ENCODE results near the gene FBXO44. TPM values are rescaled to one million over a fixed set of nuclear protein-coding genes. Genes with fewer than 3 reads are reported as not detected.

FBXO44 gene
- total and polyA plus RNA-seq, 10 of the 15 experiments (the other 5 are each of a cell fraction or from before 2014, with no cell fraction given) = 0.77 to 22.4 (median 8.2) TPM

DNA sequence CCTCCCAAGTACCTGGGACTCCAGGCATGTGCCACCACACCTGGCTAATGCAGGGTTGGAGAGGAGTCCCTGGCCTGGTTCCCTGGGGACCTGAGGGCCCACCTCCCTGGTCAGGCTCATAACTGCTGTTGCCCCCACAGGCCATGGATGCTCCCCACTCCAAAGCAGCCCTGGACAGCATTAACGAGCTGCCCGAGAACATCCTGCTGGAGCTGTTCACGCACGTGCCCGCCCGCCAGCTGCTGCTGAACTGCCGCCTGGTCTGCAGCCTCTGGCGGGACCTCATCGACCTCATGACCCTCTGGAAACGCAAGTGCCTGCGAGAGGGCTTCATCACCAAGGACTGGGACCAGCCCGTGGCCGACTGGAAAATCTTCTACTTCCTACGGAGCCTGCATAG lies 13.8 kb downstream of the FBXO44 start:
- DNase-seq (ENCODE audit: low read depth, low spot score) (no peak), FAIRE-seq (no peak), ATAC-seq (no peak)
- Histone ChIP-seq H3K27me3 (replicated peaks in 1 of 2; ENCODE audit: control insufficient read depth in 2 of 2, insufficient read depth in 2 of 2, low read length in 1 of 2) (no peaks in the 10 kb centered on the region), H3K9me3 (replicated peaks; ENCODE audit: control insufficient read depth, insufficient read depth, low read length) (no peaks in the 10 kb centered on the region), H2AFZ (ENCODE audit: control insufficient read depth, low read depth, low read length) (no peak overlapping the region), H3K4me2 (ENCODE audit: control insufficient read depth, insufficient read depth) (no peak overlapping the region), H3K27ac (ENCODE audit: control insufficient read depth, insufficient read depth) (no peak overlapping the region), H4K20me1 (ENCODE audit: control insufficient read depth, insufficient read depth) (no peaks in the 10 kb centered on the region), H3K79me2 (ENCODE audit: control insufficient read depth, insufficient read depth, low read length) (peaks cover 2% of the 10 kb centered on the region; the same call in 1 of the 2 replicates), H3K4me1 (ENCODE audit: control insufficient read depth, insufficient read depth, low read length) (peaks cover 10% of the 10 kb centered on the region), H3K36me3 (ENCODE audit: control insufficient read depth in 2 of 2, insufficient read depth in 2 of 2, low read length in 1 of 2) (peaks cover 2 to 6% of the 10 kb centered on the region in 2 experiments), H3K4me3 (no peak overlapping the region), H3K9ac (ENCODE audit: control insufficient read depth, insufficient read depth, low read length) (no peak overlapping the region)
- POLR2A ChIA-PET = interaction anchor here (0.7 kb wide), 1 partner anchor 24 kb away, joined by 3 read pairs; no protein-coding TSS in a partner anchor
- 89% methylated on average over 14 of the region's 14 CpGs for WGBS (ENCODE audit: insufficient coverage, insufficient replicate concordance, low lambda C conversion rate, missing lambda C conversion rate)
- intact Hi-C loops (cut with micrococcal nuclease; ENCODE audit: unreplicated experiment) = no loop called here
- RAD21 ChIA-PET (ENCODE audit: unreplicated experiment) = no interaction called here
- no TSS peak for BruUV-seq (replicated peaks)
- TF ChIP-seq EZH2 (IDR thresholded peaks at IDR 0.05; ENCODE audit: borderline replicate concordance, control insufficient read depth, low read depth, low read length) = no peak
- TF ChIP-seq BRCA1 (IDR thresholded peaks at IDR 0.05; ENCODE audit: low read depth, low read length) = no peak
- TF ChIP-seq NKRF (conservative IDR thresholded peaks at IDR 0.05) = no peak
- no peak for TF ChIP-seq SMC3 (IDR thresholded peaks at IDR 0.05; ENCODE audit: borderline replicate concordance, low read length)
- TF ChIP-seq CBX5 (IDR thresholded peaks at IDR 0.05; ENCODE audit: low read depth) = no peak
- TF ChIP-seq YY1 (IDR thresholded peaks at IDR 0.05; ENCODE audit: low read depth, low read length) = no peak
- TF ChIP-seq RB1 (IDR thresholded peaks at IDR 0.05; ENCODE audit: borderline replicate concordance) = no peak
- TF ChIP-seq, protein P1, sequence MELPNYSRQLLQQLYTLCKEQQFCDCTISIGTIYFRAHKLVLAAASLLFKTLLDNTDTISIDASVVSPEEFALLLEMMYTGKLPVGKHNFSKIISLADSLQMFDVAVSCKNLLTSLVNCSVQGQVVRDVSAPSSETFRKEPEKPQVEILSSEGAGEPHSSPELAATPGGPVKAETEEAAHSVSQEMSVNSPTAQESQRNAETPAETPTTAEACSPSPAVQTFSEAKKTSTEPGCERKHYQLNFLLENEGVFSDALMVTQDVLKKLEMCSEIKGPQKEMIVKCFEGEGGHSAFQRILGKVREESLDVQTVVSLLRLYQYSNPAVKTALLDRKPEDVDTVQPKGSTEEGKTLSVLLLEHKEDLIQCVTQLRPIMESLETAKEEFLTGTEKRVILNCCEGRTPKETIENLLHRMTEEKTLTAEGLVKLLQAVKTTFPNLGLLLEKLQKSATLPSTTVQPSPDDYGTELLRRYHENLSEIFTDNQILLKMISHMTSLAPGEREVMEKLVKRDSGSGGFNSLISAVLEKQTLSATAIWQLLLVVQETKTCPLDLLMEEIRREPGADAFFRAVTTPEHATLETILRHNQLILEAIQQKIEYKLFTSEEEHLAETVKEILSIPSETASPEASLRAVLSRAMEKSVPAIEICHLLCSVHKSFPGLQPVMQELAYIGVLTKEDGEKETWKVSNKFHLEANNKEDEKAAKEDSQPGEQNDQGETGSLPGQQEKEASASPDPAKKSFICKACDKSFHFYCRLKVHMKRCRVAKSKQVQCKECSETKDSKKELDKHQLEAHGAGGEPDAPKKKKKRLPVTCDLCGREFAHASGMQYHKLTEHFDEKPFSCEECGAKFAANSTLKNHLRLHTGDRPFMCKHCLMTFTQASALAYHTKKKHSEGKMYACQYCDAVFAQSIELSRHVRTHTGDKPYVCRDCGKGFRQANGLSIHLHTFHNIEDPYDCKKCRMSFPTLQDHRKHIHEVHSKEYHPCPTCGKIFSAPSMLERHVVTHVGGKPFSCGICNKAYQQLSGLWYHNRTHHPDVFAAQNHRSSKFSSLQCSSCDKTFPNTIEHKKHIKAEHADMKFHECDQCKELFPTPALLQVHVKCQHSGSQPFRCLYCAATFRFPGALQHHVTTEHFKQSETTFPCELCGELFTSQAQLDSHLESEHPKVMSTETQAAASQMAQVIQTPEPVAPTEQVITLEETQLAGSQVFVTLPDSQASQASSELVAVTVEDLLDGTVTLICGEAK (IDR thresholded peaks at IDR 0.05; ENCODE audit: borderline replicate concordance) = no peak
- TF ChIP-seq USF2 (IDR thresholded peaks at IDR 0.05; ENCODE audit: borderline replicate concordance, low read depth, low read length) = no peak
- no peak for TF ChIP-seq SUZ12 (IDR thresholded peaks at IDR 0.05; ENCODE audit: unreplicated experiment)
- TF ChIP-seq ZNF207 (IDR thresholded peaks at IDR 0.05; ENCODE audit: borderline replicate concordance) = no peak
- SMC1A ChIA-PET (ENCODE audit: uncharacterized antibody, unreplicated experiment) = no interaction called here
- in situ Hi-C loops (cut with MboI) = no loop called here
- CTCF ChIA-PET = no interaction called here

Measured in GM12878 (cell line).